GM23338 (cell line): ENCODE data around the gene GTF2H4. TPM values are rescaled to one million over a fixed set of nuclear protein-coding genes. Genes with fewer than 3 reads are reported as not detected.
A peak's percentile ranks its signal among the peaks of the same experiment; 100 is the strongest.

Source experiments
- ATAC-seq: fragments of 200-7000 bp; cut with Tn5 transposase; 3 replicates; pipeline ENCODE4 v1.9.1; 2020
- DNase-seq: peaks from one replicate; pipeline ENCODE4 v3.0.0-alpha.2; 2015; ENCODE audit warnings: low spot score
- H2AFZ ChIP-seq: fragments of 200-600 bp; sonication (generic); 2 replicates; pipeline ENCODE4 v1.8.0; 2016; ENCODE audit warnings: antibody characterized with exemption, mild to moderate bottlenecking, moderate library complexity
- H3F3A ChIP-seq: fragments of 200-600 bp; sonication (generic); replicated peaks from 2 replicates; pipeline ENCODE4 v1.8.0; 2017; ENCODE audit warnings: antibody characterized with exemption, mixed run types, low read depth
- H3K27ac ChIP-seq: fragments of 200-600 bp; sonication (generic); 2 replicates; pipeline ENCODE4 v1.6.1; 2016; ENCODE audit warnings: low read depth
- H3K27me3 ChIP-seq: fragments of 200-600 bp; sonication (generic); 2 replicates; pipeline ENCODE4 v1.8.0; 2016; ENCODE audit warnings: mild to moderate bottlenecking, mixed run types, moderate library complexity; ENCODE audit not compliant: insufficient read depth
- H3K36me3 ChIP-seq: fragments of 200-600 bp; sonication (generic); 2 replicates; pipeline ENCODE4 v1.8.0; 2016; ENCODE audit warnings: mild to moderate bottlenecking; ENCODE audit not compliant: insufficient read depth
- H3K4me1 ChIP-seq: fragments of 200-600 bp; sonication (generic); 2 replicates; pipeline ENCODE4 v1.8.0; 2016; ENCODE audit warnings: mild to moderate bottlenecking, moderate library complexity; ENCODE audit not compliant: insufficient read depth
- H3K4me2 ChIP-seq: fragments of 200-600 bp; sonication (generic); 2 replicates; pipeline ENCODE4 v1.7.1; 2017; ENCODE audit warnings: mixed run types
- H3K4me3 ChIP-seq: fragments of 200-600 bp; sonication (generic); 2 replicates; pipeline ENCODE4 v1.6.1; 2016; ENCODE audit warnings: mixed run types
- H3K79me2 ChIP-seq: fragments of 200-600 bp; sonication (generic); replicated peaks from 2 replicates; pipeline ENCODE4 v1.8.0; 2017; ENCODE audit warnings: mild to moderate bottlenecking; ENCODE audit not compliant: insufficient read depth
- H3K9me2 ChIP-seq: fragments of 200-600 bp; sonication (generic); 2 replicates; pipeline ENCODE4 v1.8.0; 2017; ENCODE audit not compliant: insufficient read depth
- H4K20me1 ChIP-seq: fragments of 200-600 bp; sonication (generic); replicated peaks from 2 replicates; pipeline ENCODE4 v1.8.0; 2017; ENCODE audit warnings: mild to moderate bottlenecking; ENCODE audit not compliant: insufficient read depth
- H3K27ac Mint-ChIP-seq: 2 replicates; pipeline ENCODE4 v1.8.0; 2020; ENCODE audit warnings: inconsistent platforms, mild to moderate bottlenecking, moderate library complexity, mixed read lengths
- H3K27me3 Mint-ChIP-seq: 3 replicates; pipeline ENCODE4 v1.8.0; 2022; ENCODE audit warnings: low read depth, mild to moderate bottlenecking, moderate library complexity, mixed read lengths, inconsistent platforms; ENCODE audit not compliant: insufficient read depth, poor library complexity
- H3K36me3 Mint-ChIP-seq: 3 replicates; pipeline ENCODE4 v1.8.0; 2021; ENCODE audit warnings: low read depth, mild to moderate bottlenecking, inconsistent platforms, moderate library complexity, mixed read lengths
- H3K4me1 Mint-ChIP-seq: 3 replicates; pipeline ENCODE4 v1.8.0; 2020; ENCODE audit warnings: mild to moderate bottlenecking, inconsistent platforms, mixed read lengths
- H3K4me3 Mint-ChIP-seq: 3 replicates; pipeline ENCODE4 v1.8.0; 2021; ENCODE audit warnings: moderate library complexity, mild to moderate bottlenecking, inconsistent platforms, mixed read lengths
- H3K9me3 Mint-ChIP-seq: 3 replicates; pipeline ENCODE4 v1.8.0; 2020; ENCODE audit warnings: moderate library complexity, mild to moderate bottlenecking, inconsistent platforms, mixed read lengths
- CREB1 ChIP-seq: fragments of 250-450 bp; sonication (Bioruptor Pico); IDR thresholded peaks from 2 replicates; pipeline ENCODE4 v1.5.0; 2020; ENCODE audit warnings: low read depth, mild to moderate bottlenecking, moderate library complexity
- CTCF ChIP-seq, 2 experiments: fragments of 200-600 bp in 1 of 2; sonication (generic) in 1 of 2; conservative IDR thresholded peaks; 2 replicates each; pipeline versions ENCODE4 v1.5.1 to v1.6.1; 2016 to 2017; ENCODE audit warnings: antibody characterized with exemption in 2 of 2, low read depth in 2 of 2, mild to moderate bottlenecking in 2 of 2, moderate library complexity in 1 of 2
- ETS1 ChIP-seq: IDR thresholded peaks from 2 replicates; pipeline ENCODE4 v1.6.1; 2016; ENCODE audit warnings: antibody characterized with exemption
- EZH2 ChIP-seq: fragments of 200-600 bp; sonication (generic); IDR thresholded peaks from one replicate; pipeline ENCODE4 v1.8.0; 2017; ENCODE audit warnings: antibody characterized with exemption, mild to moderate bottlenecking, low read depth; ENCODE audit not compliant: unreplicated experiment
- EZH2phosphoT487 ChIP-seq: fragments of 200-600 bp; sonication (generic); IDR thresholded peaks from one replicate; pipeline ENCODE4 v1.8.1; 2018; ENCODE audit warnings: antibody characterized with exemption; ENCODE audit not compliant: unreplicated experiment
- JUNB ChIP-seq: IDR thresholded peaks from one replicate; pipeline ENCODE4 v1.6.1; 2016; ENCODE audit warnings: antibody characterized with exemption; ENCODE audit not compliant: unreplicated experiment
- NANOG ChIP-seq: IDR thresholded peaks from 2 replicates; pipeline ENCODE4 v1.6.1; 2016; ENCODE audit warnings: antibody characterized with exemption, borderline replicate concordance
- POLR2AphosphoS5 ChIP-seq: IDR thresholded peaks from 2 replicates; pipeline ENCODE4 v1.6.1; 2016; ENCODE audit warnings: antibody characterized with exemption, low read depth
- REST ChIP-seq: IDR thresholded peaks from one replicate; pipeline ENCODE4 v1.6.1; 2018; ENCODE audit warnings: antibody characterized with exemption; ENCODE audit not compliant: unreplicated experiment
- STAT1 ChIP-seq: IDR thresholded peaks from one replicate; pipeline ENCODE4 v1.6.1; 2016; ENCODE audit warnings: antibody characterized with exemption; ENCODE audit not compliant: unreplicated experiment
- ZNF114 ChIP-seq: fragments of 250-450 bp; sonication (Bioruptor Pico); IDR thresholded peaks from 2 replicates; pipeline ENCODE4 v1.5.0; 2020; ENCODE audit warnings: mild to moderate bottlenecking, moderate library complexity
- ZNF331 ChIP-seq: fragments of 250-450 bp; sonication (Bioruptor Pico); IDR thresholded peaks from 2 replicates; pipeline ENCODE4 v1.5.0; 2020; ENCODE audit warnings: low read depth, mild to moderate bottlenecking, moderate library complexity
- ZNF462 ChIP-seq: fragments of 250-450 bp; sonication (Bioruptor Pico); IDR thresholded peaks from 2 replicates; pipeline ENCODE4 v1.5.0; 2020; ENCODE audit warnings: mild to moderate bottlenecking, moderate library complexity
- polyA plus RNA-seq: library from polyadenylated mRNA; unstranded; fragments of >200 nt; fragmentation: Nextera tagmentation; extraction: Ambion mirVana; gene quantifications from 2 replicates; pipeline ENCODE4 v1.2.1, GENCODE V29; 2016
- total RNA-seq: library from RNA; depleted of rRNA; stranded (reverse); fragments of >200 nt; shearing (Covaris generic); gene quantifications from 2 replicates; pipeline ENCODE4 v1.2.3, GENCODE V29; 2014

GTF2H4 gene
- total and polyA plus RNA-seq, 2 experiments from 2014 or later, result 14.8 to 32.6 TPM

GRCh38 chr6:30875244-30876038, 32.6 kb upstream of the GTF2H4 start:
- no peak overlapping the region for H3K4me3 ChIP-seq
- H3K79me2 ChIP-seq, result no peaks in the 10 kb centered on the region
- ATAC-seq, result no peak
- no peak overlapping the region for H3K4me2 ChIP-seq
- peak overlapping the region; percentile 89; the same call in 1 of the 2 replicates for H2AFZ ChIP-seq
- no peaks in the 10 kb centered on the region for H3K27me3 ChIP-seq
- Mint-ChIP-seq H3K9me3 (peaks cover 36% of the 10 kb centered on the region), H3K4me1 (peaks cover 30% of the 10 kb centered on the region), H3K4me3 (no peak overlapping the region; the same call in 2 of the 3 replicates), H3K27me3 (peaks cover 11% of the 10 kb centered on the region), H3K36me3 (peaks cover 42% of the 10 kb centered on the region), H3K27ac (no peak overlapping the region)
- DNase-seq, result peak; percentile 34
- TF ChIP-seq REST (no peak), ZNF331 (no peak), CTCF (conservative IDR thresholded peaks at IDR 0.05; ENCODE audit: low read depth in 2 of 2) (no peak), CREB1 (no peak), STAT1 (no peak), ETS1 (no peak), NANOG (no peak), POLR2AphosphoS5 (no peak), EZH2phosphoT487 (no peak), EZH2 (no peak), ZNF462 (CRISPR knock-in tag) (no peak), ZNF114 (CRISPR knock-in tag) (no peak), JUNB (no peak)
- no peaks in the 10 kb centered on the region for H4K20me1 ChIP-seq
- H3F3A ChIP-seq, result 0 out of 2 replicates have a peak, but pooled peaks cover 10% of the 10 kb centered on the region
- H3K4me1 ChIP-seq, result peaks cover 16% of the 10 kb centered on the region
- 0 out of 2 replicates have a peak, but pooled peaks cover 6% of the 10 kb centered on the region for H3K36me3 ChIP-seq
- no peak overlapping the region for H3K27ac ChIP-seq
- peaks cover 21% of the 10 kb centered on the region for H3K9me2 ChIP-seq
